GM19023 (cell line): ENCODE measurements around the gene NCBP2L.
"Not testable (repeated sequence)": the region's sequence is repeated elsewhere in the genome, so short reads cannot be mapped to it uniquely, and the experiment has no call there.

Experiments
- ATAC-seq: cut with Tn5 transposase; IDR thresholded peaks from one replicate; pipeline ENCODE4 v1.9.1; 2021; ENCODE audit warnings: mild to moderate bottlenecking, moderate library complexity; ENCODE audit not compliant: unreplicated experiment

NCBP2L gene

GRCh38 chrX:107804427-107804826 lies 26.9 kb downstream of the NCBP2L start:
- no peak for ATAC-seq

GRCh38 chrX:107805179-107805578 lies 27.6 kb downstream of the NCBP2L start:
- ATAC-seq = no peak

GRCh38 chrX:107810053-107810452 lies 32.5 kb downstream of the NCBP2L start:
- not testable (repeated sequence) for ATAC-seq

DNA sequence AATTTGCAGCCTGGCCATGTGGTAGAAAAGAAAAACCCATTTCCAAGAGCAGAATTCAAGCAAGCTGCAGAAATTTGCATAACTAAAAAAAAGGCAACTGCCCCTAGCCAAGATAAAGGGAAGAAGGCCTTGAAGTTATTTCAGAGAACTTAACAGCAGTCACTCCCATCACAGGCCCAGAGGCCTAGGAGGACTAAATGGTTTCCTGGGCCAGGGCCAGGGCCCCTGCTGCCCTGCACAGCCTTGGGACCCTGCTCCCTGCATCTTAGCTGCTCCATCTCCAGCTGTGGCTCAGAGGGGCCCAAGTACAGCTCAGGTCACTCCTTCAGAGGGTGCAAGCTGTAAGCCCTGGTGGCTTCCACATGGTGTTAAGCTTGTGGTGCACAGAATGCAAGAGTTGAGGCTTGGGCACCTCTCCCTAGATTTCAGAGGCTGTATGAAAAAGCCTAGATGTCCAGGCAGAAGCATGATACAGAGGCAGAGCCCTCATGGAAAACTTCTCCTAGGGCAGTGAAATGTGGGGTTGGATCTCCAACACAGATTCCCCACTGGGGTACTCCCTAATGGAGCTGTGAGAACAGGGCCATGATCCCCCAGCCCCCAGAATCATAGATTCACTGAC lies 41.5 kb downstream of the NCBP2L start:
- no peak for ATAC-seq

DNA sequence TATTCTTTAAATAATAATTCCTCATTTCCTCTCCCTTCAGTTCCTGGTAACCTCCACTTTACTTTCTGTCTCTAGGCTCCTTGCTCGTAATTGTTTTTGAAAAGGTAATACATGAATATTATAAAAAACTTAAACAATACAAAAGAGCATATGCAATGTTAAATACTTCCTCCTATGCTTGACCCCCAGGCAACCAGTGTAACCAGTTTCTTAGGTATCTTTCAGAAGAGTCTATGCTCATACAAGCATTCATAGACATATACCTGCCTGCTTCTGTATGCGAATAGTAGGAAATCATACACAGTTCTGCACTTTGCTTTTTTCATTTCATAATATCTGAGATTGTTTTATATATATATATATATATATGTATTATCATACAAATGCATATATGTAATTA lies 45.5 kb downstream of the NCBP2L start:
- no peak for ATAC-seq

DNA sequence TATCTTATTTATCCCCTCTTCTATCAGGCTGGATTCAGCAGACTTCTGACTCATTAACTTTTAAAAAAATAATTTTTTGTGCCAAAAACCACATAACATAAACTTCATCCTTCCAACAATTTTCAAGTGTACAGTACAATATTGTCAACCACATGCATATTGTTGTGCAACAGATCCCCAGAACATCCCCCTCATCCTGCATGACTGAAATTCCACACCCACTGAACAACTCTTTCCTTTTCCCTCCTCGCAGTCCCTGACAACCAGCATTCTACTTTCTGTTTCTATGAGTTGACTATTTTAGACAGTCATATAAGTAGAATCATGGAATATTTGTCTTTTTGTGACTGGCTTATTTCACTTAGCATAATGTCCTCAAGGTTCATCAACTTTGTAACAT lies 45.9 kb downstream of the NCBP2L start:
- ATAC-seq = no peak

GRCh38 chrX:107825698-107826237 lies 48.2 kb downstream of the NCBP2L start, which contains the start of gene MID2:
TSS of gene MID2 (plus strand) at chrX:107825866. CDS start at chrX:107826427, 561 bp downstream.
- ATAC-seq = peak; percentile 40

GRCh38 chrX:107826238-107827029 lies 48.9 kb downstream of the NCBP2L start:
- peak; percentile 54 for ATAC-seq

- no peak for ATAC-seq
Measured at GRCh38 chrX:107827030-107827831, 49.7 kb downstream of the NCBP2L start.

DNA sequence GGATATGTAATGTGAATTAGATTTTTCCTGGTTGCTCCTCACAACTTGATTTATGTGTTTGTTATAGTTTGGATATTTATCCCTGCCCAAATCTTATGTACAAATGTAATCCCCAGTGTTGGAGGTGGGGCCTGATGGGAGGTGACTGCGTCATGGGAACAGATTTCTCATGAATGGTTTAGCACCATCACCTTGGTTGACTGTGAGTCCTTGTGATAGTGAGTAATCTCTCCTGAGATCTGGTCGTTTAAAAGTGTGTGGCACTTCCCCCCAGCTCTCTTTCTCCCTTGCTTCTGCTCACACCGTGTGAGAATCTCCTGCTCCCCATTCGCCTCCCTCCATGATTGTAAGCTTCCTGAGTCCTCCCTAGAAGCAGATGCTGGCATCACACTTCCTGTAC lies 50.3 kb downstream of the NCBP2L start:
- no peak for ATAC-seq

- no peak for ATAC-seq
Measured at GRCh38 chrX:107829878-107830277, 52.3 kb downstream of the NCBP2L start.

GRCh38 chrX:107831071-107831730 lies 53.7 kb downstream of the NCBP2L start:
- no peak for ATAC-seq

DNA sequence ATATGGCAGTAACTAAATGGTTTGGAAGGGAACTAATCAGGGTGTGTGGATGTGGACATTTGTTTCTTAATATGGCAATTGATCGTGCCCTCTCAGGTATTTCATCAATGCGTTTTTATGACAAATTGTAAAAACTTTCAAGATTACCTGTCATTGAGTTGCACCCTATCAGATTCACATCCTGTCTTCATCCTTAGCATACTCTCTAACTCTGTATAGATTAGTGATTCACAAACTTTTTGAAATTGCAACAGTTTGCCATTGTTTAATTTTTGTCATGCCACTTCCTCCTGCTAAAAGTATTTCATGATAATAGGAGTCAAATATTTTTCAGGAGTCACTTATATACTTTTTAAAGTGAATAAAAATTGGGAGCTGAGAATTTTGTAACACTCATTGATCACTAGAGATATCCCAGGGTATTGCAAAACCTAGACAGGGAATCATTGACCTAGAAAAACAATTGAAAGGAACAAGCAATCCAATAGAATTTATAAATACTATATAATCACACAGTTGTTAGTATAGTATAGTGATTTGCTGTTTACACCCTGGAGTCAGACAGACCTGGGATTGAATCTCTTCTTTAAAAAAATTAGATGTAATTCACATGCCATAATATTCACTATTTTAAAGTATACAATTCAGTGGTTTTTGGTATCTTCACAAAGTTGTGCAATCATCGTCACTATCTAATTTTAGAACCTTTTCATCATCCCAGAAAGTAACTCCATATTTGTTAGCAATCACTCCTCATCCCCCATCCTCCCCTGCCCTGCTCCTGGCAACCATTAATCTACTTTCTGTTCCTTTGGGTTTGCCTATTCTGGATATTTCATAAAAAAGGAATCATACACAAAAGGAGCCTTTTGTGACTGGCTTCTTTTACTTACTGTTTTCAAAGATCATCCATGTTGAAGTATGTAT lies 57.0 kb downstream of the NCBP2L start:
- ATAC-seq = no peak

GRCh38 chrX:107836958-107837357 lies 59.4 kb downstream of the NCBP2L start:
- no peak for ATAC-seq

GRCh38 chrX:107840971-107841370 lies 63.4 kb downstream of the NCBP2L start:
- no peak for ATAC-seq

- ATAC-seq = no peak
Measured at GRCh38 chrX:107842715-107843400, 65.3 kb downstream of the NCBP2L start.
